GM19328 (cell line): Measurements from ENCODE around the gene FTCD.
"Not testable (repeated sequence)": the region's sequence is repeated elsewhere in the genome, so short reads cannot be mapped to it uniquely, and the experiment has no call there.

ENCODE experiments used
- ATAC-seq: cut with Tn5 transposase; IDR thresholded peaks from one replicate; pipeline ENCODE4 v1.9.1; 2021; ENCODE audit warnings: mild to moderate bottlenecking, moderate library complexity; ENCODE audit not compliant: unreplicated experiment

FTCD gene

DNA sequence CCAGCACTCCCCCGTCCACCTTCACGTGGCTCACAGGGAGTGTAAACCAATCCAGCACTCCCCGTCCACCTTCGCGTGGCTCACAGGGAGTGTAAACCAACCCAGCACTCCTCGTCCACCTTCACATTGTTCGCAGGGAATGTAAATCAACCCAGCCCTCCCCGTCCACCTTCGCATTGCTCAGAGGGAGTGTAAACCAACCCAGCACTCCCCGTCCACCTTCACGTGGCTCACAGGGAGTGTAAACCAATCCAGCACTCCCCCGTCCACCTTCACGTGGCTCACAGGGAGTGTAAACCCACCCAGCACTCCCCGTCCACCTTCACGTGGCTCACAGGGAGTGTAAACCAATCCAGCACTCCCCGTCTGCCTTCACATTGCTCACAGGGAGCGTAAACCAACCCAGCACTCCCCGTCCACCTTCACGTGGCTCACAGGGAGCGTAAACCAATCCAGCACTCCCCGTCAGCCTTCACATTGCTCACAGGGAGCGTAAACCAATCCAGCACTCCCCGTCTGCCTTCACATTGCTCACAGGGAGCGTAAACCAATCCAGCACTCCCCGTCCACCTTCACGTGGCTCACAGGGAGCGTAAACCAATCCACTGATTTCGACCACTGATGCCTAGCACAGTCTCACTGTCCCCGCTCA, 14.9 kb downstream of the FTCD start:
- not testable (repeated sequence) for ATAC-seq

DNA sequence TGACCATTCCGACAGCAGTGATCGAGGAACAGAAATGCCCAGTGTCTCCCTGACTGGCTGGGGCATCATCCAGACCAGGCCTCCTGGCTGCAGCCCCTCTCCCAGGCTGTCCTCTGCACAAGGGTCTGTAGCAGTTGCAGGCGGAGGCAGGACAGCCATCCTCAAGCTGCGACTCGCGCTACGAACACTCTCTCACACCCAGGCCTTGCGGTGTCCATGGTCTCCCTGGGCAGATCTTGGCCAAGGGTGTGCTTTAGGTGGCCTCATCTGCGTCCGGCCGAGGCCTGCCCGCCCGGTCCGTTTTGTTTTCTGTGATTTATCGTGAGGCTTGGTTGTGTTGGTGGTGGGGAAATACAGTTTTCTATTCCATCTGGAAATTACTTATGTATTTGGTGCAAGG, 15.7 kb downstream of the FTCD start:
- no peak for ATAC-seq

DNA sequence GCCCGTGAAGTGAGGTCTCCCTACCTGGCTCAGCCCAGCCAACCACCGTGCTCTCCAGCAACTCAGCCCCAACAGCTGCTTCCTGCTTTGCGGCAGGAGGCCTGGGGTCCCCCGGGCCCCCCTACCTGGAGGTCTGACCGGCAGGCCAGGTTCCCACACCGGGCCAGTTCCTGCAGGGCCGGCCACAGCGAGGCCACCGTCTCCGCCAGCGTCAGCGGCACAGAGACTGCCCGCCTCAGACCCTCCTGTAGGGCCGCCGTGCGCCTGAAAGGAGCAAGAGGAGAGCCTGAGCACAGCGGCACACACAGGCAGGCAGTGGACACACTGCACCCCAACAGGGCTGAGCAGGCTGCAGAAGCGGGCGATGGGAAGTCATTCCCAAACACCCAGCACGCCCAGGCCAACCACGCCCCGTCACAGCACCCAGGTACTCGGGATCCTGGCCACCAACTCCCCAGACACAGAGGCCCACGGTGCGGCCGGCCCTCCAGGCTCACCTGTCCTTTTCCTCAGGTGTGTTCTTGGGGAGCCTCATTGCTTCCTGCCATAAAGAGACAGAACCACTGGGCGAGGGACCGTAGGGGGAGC, 16.9 kb downstream of the FTCD start:
- no peak for ATAC-seq

DNA sequence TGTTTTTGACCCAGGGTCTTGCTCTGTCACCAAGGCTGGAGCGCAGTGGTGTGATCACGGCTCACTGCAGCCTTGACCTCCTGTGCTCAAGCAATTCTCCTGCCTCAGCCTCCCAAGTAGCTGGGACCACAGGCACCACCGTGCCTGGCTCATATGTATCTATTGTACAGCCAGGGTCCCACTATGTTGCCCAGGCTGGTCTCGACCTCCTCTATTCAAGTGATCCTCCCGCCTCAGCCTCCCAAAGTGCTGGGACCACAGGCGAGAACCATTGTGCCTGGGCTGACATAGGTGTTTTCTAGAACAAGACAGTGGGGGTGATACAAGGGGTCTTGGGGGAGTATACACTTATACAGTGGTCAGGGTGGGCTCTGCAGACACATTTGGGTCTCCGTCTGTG, 17.5 kb downstream of the FTCD start:
- no peak for ATAC-seq

DNA sequence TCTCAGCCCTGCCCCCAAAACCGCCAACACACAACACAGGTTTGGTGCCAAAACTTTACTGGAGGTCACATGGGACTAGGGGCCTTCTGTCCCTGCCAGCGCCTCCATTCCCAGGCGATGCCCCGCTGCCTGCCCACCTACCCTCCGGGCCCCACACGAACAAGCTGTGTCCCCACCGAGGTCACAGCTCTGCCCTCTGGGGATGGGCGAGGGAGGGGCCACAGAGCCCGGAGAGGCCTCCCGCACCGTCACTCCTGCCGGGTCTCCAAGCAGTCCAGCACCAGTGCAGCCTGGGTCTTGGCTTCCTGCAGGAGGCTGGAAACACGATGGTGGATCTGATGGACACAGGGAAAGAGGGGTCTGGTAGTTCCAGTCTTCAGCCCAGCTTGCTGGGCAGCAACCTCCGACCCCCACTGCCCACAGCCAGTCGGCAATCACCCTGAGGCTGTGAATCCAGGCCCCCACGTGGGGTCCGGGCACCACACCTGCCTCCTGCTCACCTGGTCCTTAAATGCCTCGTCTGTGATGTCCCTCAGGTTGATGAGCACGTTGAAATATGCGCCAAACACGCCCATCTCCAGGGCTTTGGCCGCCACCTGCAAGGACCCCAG, 18.5 kb downstream of the FTCD start:
- ATAC-seq = no peak

DNA sequence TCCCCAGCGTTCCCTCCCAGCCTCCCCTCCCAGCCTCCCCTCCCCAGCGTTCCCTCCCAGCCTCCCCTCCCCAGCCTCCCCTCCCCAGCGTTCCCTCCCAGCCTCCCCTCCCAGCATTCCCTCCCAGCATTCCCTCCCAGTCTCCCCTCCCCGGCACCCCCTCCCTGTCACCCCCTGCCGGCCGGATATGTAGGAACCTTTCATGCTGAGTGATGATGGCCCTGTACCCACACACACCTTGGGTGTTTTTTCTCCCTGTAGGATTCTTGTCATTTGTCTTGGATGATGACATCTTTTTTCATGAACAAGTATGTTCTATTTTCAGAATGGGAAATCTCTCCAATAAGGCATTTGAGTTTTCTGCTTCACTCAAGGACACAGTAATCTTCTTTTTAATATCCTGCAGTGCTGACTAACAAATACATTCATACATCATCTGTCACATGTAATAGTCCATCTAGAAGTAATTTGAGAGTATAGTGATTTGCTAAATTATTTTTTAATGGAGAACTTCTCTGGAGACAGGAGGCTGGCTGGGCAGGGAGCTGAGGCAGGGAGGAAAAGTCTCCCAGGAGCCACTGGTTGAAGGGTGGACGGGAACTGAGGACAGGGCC, 19.5 kb downstream of the FTCD start:
- no peak for ATAC-seq

DNA sequence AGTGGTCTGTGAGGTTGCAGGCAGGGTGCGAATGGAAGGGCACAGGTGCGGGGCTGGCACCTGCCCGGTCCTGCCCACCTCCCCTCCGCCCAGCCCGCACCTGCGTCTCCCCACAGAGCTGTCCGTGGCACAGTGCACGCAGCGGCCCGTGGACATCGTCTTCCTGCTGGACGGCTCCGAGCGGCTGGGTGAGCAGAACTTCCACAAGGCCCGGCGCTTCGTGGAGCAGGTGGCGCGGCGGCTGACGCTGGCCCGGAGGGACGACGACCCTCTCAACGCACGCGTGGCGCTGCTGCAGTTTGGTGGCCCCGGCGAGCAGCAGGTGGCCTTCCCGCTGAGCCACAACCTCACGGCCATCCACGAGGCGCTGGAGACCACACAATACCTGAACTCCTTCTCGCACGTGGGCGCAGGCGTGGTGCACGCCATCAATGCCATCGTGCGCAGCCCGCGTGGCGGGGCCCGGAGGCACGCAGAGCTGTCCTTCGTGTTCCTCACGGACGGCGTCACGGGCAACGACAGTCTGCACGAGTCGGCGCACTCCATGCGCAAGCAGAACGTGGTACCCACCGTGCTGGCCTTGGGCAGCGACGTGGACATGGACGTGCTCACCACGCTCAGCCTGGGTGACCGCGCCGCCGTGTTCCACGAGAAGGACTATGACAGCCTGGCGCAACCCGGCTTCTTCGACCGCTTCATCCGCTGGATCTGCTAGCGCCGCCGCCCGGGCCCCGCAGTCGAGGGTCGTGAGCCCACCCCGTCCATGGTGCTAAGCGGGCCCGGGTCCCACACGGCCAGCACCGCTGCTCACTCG, 23.3 kb downstream of the FTCD start:
- no peak for ATAC-seq

DNA sequence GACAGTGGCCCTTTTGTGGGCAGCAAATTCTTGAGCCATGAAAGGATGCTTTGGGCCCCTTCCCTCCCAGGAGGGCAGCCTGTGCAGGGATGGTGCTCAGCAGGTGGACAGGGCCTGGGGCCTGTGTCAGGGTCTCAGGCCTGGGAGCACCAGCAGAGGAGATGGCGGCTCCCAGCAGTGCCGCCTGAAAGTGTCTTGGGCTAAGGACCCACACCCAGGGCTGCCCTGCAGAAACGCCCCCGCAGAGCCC, 23.9 kb downstream of the FTCD start:
- no peak for ATAC-seq

DNA sequence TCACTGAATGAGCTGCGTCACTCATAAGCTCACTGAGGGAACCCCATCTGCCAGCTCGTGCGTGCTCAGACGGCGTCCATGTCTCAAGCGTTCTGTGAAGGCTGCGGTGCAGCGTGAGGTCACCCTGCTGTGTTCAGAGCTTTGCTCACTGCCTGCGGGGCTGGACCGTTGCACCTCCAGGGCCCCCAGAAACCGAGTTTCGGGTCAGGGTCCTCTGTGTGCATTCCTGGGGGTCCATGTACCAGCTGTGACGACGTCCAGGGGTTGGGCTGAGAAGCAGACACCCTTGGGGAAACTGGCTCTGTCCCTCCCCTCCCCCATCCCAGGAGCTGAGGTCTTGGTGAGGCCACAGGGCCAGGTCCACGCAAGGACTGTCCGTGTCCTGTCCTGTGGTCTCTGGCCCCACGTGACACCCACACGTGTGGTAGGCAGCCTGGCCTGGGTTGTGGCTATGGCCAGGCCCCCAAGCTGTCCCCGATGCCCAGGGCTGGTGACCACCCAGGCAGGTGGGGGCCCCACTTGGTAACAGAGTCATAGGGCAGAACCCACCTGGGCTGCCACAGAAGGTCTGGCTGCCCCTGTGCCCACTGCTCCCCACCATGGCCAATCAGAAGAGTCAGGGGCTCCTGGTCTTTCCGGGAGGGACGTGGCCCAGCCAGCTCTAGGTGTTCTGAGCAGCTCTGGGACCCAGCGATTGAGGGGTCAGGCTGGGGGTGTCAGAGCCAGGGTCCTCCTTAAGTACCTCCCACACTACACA, 24.4 kb downstream of the FTCD start:
- ATAC-seq = no peak

DNA sequence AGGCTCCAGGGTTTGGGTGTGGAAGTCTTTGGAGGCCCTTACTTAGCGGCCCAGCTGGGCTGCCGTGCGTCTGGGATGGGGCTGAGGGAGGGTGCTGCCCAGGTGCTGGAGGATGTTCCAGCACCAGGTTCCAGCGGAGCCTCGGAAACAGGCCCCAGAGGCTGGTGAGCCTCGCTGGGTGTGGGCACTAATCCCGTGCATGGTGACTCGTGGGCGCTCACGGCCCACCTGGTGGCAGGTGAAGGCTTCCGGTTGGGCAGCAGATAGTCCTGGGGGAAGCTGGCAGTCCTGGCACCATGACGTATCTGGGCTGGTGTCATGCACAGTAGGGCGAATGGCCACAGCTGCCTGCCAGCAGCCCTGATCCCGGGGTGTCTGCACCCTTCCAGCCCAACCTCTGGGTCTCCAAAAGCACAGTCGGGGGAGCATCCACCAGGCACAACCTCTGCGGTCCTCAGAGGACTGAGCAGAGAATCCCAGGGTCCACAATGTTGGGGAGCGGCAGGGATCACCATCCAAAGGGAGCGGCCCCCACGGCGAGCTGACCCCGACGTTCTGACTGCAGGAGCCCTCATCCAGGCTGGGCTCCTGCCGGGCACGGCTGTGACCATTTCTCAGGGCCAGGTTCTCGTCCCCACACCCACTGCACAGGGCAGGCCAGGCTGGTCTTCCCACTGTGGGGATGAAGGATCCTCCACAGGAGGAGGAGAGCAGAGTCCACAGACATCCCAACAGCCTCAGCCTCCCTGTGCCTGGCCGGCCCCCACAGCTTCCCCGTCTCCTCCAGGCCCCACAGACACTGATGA, 25.3 kb downstream of the FTCD start:
- ATAC-seq = no peak

DNA sequence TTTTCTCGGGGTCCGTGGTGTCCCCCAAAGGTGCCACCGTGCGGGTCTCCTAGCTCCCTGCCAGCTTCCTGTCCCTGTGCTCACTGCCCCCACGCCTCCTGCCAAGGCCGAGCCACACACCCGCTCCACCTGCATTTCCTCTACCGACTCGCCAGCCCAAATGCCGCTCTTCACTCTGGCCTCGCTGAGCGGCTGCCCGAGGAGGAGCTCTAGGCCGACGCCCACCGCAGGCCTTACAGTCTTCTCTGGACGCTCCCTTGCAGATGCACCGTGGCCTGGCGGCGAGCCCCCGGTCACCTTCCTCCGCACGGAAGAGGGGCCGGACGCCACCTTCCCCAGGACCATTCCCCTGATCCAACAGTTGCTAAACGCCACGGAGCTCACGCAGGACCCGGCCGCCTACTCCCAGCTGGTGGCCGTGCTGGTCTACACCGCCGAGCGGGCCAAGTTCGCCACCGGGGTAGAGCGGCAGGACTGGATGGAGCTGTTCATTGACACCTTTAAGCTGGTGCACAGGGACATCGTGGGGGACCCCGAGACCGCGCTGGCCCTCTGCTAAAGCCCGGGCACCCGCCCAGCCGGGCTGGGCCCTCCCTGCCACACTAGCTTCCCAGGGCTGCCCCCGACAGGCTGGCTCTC, 26.3 kb downstream of the FTCD start:
- no peak for ATAC-seq

DNA sequence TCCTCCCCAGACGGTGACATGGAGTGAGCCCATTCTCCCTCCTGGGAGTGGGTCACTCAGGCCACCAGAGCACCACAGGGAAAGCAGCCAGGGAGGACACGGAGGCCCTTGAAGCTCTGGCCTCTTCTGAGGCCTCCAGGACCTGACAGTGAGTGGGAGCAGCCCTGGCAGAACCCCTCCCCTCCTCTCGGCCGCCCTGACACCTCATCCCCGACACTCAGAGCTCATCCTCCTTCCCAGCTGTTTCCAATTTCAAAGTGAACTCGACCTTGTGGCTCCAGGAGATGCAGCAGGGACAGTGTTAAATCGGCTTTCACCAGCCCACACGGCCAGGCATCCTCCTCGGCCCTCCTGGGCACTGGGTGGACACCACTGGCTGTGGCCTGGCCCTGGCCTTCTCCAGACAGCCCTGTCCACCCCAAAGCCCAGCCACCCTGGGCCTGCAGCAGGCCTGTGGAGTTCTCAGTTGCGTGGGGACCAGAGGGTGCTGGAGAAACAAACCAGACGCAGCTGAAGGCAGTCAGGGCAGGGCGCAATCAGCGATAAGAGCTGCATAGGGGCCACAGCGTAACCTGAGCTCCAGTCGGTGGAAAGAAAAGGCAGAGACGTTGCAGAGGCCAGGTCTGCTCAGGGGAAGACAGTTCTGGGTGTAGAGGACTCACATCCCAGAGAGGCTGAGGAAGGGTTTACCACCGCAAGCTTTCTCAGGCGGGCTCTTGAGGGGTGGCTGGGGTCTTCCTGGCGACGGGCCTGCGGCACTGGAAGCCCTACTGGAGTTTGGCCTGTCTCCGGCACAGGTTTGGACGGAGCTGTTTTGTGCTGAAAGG, 27.1 kb downstream of the FTCD start:
- ATAC-seq = no peak

DNA sequence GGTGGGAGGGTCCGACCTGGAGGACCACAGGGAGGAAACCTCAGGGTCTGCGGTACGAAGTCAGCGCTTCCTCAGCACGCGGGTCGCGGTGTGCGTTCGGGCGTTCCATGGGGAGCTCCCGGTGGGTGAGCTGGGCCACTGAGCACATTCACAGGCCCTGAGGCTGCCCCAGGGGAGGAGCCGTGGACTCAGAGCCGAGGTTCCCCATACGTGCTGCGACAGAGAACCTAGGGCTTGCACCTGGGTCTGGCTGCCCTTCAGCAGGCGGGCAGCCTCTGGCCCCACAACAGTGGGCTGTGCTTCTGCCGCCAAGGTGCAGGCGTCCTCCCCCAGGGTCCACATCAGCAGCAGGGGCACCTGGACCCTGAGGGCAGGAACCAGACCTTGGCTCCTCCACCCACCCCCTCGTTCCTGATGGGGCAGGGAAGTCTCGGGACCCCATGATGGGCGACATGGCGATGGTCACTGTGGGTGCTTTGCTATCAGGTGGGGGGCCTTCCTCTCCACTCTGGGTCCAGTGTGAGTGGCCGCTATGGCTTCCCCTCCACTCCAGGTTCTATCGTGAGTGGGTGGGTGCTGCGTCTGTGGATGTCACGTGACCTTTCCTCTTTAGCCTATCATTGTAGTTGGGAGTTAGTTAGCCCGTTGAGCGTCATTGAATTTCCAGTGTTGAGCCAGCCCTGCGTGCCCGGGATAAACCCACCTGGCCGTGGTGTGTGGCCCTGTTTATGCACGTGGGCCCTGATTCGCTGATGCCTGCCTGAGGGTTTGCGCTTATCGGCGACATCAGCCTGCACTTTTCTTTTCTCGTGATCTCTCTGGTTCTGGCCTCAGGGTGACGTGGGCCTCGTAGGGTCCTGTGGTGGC, 27.9 kb downstream of the FTCD start:
- ATAC-seq = no peak

DNA sequence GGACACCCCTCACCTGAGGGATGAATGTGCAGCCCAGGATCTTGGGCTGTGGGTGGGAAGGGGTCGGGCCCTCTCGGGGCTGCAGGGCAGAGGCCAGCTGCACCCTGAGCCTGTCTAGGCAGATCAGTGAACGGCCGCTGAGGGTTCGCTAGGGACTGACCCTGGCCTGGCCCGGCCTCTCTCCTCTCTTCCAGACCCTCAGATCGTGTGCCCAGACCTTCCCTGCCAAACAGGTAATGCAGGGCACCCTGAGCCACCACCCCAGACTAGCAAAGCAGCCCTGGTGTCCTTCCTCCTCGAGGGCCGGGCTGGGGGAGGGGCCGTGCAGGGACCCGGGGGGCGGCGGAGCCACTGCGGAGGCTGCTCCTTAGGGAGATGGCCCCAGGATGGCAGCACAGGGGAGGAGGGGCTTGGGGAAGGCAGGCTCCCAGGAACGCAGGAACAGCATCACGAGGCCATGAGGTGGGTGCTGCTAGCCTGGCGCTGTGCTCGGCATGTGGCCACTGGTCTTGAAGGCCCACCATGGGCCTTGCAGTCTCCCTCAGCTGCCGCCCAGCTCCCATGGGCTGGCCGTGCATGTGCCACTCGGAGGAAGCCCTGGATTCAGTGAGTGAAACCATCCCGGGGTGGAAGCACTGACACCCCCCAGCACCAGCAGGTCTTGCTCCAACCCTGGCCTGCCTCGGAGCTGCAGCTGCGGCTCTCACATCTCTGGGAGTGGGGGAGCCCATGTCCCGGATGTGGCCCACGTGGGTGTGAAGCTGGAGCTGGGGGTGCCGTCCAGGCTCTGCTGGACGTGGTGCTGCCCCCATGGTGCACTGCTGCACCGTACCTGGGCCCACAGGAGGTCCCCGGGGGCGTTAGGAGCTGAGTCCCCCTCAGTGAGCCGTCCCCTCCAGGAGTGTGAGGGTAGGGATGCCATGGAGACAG, 28.8 kb downstream of the FTCD start:
- ATAC-seq = no peak

DNA sequence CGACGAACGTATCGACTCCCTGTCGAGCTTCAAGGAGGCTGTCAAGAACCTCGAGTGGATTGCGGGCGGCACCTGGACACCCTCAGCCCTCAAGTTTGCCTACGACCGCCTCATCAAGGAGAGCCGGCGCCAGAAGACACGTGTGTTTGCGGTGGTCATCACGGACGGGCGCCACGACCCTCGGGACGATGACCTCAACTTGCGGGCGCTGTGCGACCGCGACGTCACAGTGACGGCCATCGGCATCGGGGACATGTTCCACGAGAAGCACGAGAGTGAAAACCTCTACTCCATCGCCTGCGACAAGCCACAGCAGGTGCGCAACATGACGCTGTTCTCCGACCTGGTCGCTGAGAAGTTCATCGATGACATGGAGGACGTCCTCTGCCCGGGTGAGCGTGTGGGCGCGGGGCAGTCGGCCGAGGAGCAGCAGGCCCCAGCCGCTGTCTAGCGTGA, 29.5 kb downstream of the FTCD start:
- no peak for ATAC-seq

DNA sequence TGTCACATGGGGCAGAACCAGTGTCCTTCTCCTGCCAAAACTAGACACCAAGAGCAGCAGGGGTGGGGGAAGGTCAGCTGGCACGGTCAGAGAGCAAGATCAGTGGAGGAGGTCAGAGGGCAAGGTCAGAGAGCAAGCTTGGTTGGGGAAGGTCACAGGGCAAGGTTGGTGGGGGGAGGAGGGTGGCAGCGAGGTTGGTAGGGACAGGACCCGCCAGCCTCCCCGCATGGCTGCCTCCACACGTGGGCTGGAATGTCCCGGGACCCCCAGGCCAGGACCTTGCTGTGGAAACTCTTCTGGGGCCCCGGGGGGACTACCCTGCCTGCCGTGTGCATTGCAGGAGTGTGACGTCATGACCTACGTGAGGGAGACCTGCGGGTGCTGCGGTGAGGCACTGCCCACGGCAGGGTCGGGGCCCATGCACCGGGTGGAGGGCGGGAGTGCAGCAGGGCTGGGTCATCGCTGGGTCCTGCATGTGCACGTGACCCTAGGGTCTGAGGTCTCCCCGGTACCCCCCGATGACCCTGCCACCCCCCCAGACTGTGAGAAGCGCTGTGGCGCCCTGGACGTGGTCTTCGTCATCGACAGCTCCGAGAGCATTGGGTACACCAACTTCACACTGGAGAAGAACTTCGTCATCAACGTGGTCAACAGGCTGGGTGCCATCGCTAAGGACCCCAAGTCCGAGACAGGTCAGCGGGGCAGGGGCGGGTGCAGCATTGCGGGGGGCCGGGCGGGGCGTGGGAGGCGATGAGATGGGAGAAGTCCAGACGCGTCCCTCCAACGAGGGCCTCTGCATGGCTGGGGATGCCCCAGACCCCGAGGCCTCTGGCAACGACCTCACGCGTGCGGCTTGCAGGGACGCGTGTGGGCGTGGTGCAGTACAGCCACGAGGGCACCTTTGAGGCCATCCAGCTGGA, 30.2 kb downstream of the FTCD start:
- ATAC-seq = no peak
